HUDEP-2 (cell line): ENCODE data around the gene LATS1.
A peak's percentile ranks its signal among the peaks of the same experiment; 100 is the strongest.
"Not testable (repeated sequence)": the region's sequence is repeated elsewhere in the genome, so short reads cannot be mapped to it uniquely, and the experiment has no call there.

Experiments
- DNase-seq, 76 experiments: peaks; one replicate each; lab custom pipeline; 2025; ENCODE audit not compliant: unreplicated experiment in 76 of 76; lab: John Stamatoyannopoulos, UW

The LATS1 gene

DNA sequence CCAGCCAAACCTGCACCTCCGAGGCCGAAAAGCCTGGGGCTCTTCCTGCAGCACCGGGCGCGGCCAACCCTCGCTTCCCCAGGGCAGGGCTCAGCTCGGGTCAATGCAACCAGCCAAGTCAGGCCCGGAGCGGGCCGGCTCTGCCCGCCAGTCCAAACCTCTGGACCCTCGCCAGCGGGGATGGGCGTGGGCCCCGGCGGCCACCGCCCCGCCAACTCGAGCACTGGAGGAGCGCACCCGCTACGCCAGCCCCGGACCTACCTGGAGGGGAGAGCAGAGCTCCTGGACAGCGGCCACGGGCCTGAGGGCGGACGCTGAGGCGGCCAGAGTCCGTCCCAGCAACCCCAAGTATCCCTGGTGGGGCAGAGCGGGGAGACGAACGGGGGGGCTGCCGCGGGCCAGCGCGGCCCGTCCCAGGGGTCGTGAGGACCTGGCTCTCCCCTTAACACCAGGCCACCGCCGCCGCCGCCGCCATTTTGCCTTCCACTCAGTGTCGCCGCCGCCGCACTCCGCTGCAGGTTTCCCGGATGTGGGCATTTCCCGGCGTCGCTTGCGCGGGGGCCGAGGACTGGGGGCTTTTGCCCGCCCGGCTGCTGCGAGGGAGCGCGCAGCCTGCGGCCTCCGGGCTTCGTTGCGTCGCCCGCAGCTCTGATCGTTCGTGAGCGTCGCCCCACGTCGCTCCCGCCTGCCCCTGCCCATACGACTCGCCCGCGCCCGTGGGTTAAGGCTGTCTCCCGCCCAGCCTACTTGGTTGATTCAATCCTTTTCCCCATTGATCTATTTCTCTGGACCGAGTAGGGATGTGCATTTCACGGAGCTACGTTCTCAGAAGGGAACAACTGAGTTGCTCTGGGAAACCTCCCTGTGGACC is at the start of gene LATS1:
Gene LATS1, minus strand, starts transcription at position 514 of the 871 bp plus-strand sequence. CDS start 15,975 bp downstream, outside the sequence.
- DNase-seq = peak; percentile 10 to 99 (median 95)

DNA sequence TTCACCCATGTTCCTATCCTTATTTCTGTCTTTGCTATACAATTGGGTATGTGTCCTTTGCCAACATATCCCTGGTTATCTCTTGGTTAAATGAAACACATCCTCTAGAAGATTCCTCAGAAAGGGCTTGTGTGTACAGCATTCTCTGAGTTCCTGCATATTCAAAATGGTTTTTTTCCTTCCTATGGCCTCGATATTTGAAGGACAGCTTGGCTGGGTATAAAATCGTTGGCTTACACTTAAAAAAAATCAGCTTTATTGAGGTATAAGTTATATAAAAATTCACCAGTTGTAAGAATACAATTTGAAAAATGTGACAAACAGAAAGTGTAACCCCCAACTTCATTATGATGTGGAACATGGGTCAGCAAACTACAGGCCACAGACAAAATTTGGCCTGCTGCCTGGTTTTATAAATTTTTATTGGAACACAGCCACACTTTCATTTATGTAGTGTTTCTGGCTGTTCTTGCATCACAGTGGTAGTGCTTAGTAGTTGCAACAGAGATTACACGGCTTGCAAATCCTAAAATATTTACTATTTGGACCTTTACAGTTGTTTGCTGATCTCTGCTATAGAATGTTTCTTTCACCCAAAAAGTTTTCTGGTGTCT is 48.4 kb upstream of the LATS1 start:
- peak in 4 of 76 experiments; percentile 13 to 40 (median 19) for DNase-seq

DNA sequence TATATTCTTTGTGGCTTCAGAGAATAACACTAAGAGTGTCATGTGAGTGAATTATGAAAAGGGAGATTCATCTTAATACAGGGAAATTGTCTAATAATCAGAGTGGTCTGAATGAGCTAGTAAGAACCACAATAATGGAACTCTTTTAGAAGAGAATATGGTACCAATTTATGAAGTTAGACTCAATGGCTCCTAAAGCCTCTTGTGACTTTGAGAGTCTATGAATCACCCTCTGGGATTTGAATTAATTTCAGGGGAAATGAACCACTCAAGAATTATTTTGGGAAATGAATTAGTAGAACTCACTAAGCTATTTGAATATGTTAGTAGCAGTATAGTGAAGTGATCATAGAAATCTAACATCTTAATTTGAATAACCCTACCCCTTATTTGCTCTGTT is 46.0 kb upstream of the LATS1 start:
- DNase-seq = no peak

DNA sequence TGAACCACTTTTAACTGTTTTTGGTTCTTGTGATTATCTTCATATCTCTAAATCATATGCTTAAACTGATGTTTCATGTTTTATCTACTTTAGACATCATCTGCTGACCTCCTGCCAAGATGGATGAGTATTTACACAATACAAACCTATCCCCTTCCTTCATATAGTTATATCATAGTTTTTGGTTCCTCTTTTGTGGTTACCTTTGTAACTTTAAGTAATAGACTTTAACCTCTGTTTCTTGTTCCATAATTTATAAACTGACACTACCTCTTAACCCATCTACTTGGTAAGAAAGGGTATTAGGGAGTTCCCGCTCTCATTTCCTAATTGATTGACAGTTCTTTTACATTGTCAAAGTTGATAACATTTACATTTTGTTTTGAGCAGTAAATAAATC is 43.5 kb upstream of the LATS1 start:
- DNase-seq = peak in 7 of 76 experiments; percentile 9 to 41 (median 38)

DNA sequence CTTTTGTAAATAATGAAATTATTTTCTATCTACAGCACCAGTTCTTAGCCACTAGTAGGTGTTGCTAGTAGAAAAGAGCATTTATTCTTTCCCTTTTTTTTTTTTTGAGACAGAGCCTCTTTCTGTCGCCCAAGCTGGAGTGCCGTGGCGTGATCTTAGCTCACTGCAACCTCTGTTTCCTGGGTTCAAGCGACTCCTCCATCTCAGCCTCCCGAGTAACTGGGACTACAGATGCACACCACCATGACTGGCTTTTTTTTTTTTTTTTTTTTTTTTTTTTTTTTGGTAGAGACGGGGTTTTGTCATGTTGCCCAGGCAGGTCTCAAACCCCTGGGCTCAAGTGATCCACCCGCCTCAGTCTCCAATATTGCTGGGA is 38.3 kb upstream of the LATS1 start:
- DNase-seq = no peak

DNA sequence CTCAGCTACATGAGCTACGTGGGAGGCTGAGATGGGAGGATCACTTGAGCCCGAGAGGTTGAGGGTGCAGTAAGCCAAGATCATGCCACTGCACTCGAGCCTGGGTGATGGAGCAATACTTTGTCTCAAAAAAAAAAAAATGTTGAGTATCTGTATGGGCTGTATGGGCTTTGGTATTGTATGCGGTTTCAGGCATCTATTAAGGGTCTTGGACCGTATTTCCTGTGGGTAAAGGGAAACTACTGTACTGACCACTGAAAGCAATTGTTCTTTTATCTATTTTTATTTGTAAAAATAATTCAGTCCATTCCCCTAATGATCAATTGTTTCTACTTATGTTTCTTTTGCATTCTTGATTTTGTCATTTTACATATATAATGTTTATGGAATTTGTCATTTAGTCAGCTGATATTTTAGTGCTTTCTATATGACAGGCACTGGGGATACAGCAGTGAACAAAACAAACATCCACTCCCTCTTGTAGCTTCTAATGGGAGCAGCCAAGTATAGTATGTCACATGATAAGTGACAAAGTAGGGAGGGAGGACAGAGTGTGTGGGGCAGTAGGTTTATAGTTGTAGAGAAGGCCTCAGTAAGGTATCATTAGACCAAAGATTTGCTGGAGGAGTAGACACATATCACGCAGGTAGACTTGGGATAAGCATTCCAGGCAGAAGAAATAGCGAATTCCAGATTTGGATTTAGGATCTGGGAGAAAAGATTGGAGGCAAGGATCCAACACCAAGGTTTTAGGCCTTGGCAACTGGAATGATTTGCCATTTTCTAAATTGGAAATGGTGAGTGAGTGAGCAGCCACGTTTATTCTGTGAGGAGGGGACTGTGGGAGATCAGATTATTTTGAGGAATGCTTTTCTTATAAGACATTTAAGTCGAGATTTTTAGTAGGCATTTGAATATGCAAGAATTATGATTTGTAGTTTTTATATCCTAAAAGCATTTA is 37.7 kb upstream of the LATS1 start:
- peak in 11 of 76 experiments; percentile 4 to 45 (median 21) for DNase-seq

DNA sequence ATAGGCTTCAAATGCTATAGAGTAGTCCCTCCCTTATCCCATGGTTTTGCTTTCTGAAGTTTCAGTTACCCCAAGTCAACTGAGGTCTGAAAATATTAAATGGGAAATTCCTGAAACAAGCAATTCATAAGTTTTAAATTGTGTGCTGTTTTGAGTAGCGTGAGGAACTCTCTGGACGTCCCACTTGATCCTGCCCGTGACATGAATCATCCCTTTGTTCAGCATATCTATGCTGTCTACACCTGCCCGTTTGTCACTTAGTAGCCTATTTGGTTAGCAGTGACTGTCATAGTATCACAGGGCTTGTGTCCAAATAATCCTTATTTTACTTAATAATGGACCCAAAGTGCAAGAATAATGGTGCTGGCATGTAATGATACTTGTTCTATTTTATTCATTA is 36.6 kb upstream of the LATS1 start:
- no peak for DNase-seq

DNA sequence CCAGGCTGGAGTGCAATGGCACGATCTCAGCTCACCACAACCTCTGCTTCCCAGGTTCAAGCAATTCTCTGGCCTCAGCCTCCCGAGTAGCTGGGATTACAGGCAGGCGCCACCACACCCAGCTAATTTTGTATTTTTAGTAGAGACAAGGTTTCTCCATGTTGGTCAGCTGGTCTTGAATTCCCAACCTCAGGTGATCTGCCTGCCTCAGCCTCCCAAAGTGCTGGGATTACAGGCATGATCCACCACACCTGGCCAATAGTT is 35.4 kb upstream of the LATS1 start:
- not testable (repeated sequence) for DNase-seq

DNA sequence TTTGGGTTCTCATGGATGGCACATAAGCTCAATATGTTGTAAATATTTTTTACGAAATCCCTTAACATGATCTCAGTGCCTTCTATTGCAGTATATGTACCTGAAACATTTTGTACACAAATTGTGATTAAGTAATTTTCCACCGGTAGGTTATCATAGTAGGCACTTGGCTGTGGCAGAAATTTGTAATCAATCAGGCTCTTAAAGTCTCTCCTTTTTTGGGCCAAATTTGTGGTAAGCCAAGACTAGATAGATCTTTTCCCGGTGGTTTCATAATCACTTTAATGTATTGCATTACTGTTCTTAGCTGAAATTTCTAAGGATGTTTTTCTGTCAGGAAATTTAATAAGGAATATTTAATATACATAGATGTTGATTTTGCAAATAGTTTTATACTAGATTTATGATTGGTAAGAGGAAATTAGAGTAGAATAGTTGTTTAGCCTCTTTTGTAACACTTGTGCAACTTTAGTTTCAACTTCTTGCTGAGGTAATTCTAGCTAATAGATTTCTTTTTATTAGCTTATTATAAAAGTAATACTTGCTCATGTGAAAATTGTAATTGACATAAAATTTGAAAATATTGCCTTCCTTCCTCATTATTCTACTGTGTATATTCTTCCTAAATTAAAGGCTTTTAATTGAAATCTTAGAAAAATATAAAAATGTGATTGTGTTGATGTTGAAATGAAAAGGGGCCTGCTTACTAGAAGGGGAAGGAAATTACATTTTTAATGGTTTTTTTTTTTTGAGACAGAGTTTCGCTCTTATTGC is 34.9 kb upstream of the LATS1 start:
- DNase-seq = no peak

DNA sequence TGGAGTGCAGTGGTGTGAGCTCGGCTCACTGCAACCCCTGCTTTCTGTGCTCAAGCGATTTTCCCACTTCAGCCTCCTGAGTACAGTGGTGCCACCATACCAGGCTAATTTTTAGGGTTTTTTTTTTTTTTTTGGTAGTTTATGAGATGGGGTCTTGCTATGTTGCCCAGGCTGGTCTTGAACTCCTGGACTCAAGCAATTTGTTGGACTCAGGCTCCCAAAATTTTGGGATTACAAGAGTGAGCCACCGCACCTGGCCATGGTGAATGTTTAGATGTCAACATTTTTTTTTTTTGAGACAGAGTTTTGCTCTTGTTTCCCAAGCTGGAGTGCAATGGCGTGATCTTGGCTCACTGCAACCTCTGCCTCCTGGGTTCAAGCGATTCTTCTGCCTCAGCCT is 34.0 kb upstream of the LATS1 start:
- DNase-seq = not testable (repeated sequence)

DNA sequence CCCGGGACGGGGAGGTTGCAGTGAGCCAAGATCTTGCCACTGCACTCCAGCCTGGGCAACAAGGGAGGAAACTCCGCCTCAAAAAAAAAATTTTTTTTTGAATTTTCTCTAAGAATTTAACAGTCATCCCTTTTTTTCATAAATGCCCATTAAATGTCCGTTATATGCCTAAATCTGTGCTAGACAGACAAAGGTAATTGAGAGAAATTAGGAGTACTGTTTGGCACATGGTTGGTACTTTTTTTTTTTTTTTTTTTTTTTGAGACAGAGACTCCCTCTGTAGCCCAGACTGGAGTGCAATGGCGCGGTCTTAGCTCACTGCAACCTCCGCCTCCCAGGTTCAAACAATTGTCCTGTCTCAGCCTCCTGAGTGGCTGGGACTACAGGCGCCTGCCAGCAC is 33.3 kb upstream of the LATS1 start:
- peak in 1 of 76 experiments; percentile 16 for DNase-seq

DNA sequence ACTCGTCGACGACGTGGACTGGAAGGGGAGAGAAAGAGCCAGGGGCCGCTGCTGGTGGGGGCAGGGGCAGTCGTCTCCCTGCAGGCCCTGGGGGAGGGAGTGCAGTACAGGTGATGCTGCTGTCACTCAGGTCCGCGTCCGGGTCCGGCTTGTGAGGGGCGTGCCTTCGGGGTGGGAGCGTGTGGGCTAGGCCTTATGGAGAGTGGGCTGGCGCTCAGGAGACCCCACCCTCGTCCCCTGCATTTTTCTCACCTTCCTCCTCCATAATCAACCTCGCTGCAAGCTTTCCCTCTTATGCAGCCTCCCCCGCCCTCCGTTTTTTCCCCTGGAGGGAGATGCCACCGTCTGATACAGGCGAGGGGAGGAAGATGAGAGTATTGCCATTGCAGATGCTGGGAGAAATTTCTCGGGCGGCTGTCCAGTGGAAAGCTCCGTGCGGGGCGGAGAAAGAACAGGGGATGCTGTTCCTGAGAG is 32.3 kb upstream of the LATS1 start:
- peak in 69 of 76 experiments; percentile 20 to 86 (median 64) for DNase-seq

DNA sequence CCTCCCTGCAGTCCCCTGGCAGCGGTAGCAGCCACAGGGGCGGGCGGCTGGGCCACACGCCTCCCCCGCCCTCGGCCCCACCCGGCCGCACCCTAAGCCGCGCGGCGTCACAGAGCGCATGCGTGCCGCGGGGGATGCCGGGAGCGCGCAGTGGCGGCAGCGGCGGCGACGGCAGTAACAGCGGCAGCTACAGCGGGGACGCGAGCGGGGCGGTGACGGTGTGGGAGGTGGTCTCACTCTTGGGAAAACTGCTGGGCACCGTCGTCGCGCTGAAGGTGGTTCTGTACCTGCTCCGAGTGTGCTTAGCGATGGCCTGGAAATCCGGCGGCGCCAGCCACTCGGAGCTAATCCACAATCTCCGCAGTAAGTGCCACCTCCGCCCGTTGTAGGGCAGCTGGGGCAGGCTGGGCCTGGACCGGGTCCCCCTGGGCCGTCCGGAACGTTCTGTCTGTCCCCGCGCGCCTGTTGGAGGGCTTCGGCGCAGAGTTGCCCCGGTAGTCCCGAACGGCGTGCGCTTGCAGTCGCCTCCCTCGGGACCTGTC is 31.8 kb upstream of the LATS1 start, which contains the start of gene PCMT1:
Gene PCMT1, plus strand, starts transcription at position 148 of the 542 bp plus-strand sequence. Its CDS starts 161 bp downstream, at position 309.
- peak in 75 of 76 experiments; percentile 29 to 98 (median 90) for DNase-seq

DNA sequence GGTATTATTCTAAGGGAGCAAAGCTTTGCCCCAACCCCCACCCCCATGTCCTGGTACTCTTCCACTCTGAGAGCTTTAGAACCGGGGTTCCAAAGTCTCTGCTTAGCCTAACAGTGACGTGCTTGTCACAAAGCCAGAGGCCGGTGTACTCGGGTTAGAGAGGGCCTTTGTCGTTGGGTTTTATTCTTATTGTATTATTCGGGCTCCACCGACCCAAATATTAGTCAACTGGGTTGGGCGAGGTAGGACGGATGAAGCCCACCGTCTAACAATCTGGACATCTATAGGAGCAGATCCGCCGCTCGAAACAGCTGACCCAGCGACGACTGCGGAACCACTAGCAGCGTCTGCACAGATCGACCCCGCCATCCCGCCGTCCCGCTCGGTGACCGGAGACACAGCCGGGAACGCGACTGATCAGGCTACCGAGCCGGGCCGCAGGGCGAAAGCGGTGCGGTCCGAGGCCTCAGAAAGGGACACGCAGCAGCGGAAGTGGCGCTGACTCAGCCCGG is 31.2 kb upstream of the LATS1 start:
- not testable (repeated sequence) for DNase-seq

DNA sequence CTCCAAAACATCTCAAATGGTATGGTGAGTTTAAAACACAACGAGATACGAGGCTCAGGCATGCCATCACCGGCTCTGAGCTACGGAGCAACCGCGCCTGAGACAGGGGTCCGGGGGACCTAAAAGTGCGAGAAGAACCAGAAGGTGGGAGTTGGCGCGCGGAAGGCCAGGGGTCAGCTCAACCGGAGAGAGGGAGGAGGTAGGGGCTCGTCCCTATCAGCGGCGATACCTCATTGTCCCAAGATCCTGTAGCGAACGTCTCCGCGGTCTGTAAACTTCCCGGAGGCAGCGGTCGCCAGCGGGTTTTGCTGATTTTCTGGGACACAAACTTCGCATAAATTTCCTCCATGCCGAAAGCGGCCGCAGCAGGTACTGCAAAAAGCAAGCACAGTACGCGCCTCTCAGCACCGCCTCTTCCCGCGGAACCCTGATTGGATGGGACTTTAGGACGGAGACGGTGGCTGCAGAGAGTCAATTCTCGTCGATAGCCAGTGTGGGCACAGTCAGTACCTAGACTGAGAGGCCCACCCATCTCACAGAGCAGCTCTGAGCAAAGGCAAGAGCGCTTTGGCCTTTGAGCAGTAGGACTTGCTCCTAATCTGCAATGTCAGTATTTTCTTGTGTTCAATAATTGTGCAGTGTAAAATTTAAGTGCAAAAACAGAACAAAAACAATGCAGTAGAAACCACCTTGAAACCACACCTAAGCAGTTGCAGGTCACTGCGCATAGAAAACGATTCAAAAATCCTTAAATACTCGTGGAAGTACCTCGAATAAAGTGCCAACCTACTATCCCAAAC is 28.4 kb upstream of the LATS1 start, which contains the start of gene NUP43:
Gene NUP43, minus strand, starts transcription at position 383 of the 800 bp plus-strand sequence. Its CDS starts 34 bp downstream, at position 349.
- DNase-seq = peak; percentile 64 to 98 (median 93)

DNA sequence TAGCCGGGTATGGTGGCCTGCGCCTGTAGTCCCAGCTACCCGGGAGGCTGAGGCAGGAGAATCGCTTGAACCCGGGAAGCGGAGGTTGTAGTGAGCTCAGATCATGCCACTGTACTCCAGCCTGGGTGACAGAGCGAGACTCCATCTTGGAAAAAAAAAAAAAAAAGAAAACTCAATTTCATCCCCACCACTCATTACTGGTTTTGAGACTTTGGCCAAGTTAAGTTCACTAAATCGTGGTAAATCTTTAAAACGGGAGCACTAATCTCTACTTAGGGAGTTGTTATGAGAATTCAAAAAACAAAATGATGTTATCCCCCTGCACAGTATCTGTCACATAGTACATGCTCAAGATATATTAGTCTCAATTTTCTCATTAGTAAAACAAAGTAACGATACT is 27.4 kb upstream of the LATS1 start:
- not testable (repeated sequence) for DNase-seq

DNA sequence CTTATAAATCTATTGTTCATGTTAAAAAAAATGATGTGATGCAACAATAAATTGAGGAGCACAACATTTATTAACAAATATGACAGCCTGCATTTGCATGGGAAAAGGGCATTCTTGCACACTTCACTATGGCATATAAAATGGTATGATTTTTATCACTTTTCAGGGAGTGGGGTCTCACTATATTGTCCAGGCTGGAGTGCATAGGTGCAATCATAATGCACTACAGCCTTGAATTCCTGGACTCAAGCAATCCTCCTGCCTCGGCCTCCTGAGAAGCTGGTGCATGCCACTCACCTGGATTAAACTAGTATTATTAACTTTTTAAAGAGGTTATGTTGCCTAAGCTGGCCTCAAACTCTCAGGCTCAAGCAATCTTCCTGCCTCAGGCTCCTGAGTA is 17.0 kb upstream of the LATS1 start:
- no peak for DNase-seq

DNA sequence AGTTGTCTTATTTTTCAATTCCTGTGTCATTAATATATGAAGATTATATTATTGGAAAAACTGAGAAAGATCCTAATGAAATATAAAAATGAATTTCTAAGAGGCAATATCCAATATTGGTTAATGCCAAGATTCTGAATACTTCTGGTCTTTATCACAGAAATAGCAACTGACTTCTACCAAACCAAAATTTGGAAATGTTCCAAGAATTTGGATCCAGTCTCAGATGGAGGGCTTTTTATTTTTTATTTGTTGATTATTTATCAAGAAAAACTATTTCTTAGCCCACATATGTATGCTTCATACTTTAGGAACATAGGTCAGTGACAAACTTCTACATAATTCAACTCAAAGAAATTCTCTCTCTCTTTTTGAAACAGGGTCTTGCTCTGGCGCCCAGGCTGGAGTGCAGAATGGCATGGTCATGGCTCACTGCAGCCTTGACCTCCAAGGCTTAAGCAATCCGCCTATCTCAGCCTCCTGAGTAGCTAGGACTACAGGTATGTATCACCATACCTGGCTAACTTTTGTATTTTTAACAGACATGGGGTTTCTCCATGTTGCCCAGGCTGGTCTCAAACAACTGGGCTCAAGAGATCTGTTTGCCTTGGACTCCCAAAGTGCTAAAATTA is 15.3 kb upstream of the LATS1 start:
- DNase-seq = no peak
